DOHH2 (cell line): ENCODE measurements around the gene GRID1.

Experiments used
- CTCF ChIP-seq: fragments of 200-600 bp; sonication (generic); IDR thresholded peaks from one replicate; pipeline ENCODE4 v1.5.1; 2014; ENCODE audit warnings: antibody characterized with exemption, mild to moderate bottlenecking, low read depth, low read length; ENCODE audit not compliant: poor library complexity, severe bottlenecking
- EZH2phosphoT487 ChIP-seq: fragments of 200-600 bp; sonication (generic); IDR thresholded peaks from 2 replicates; pipeline ENCODE4 v1.6.1; 2017; ENCODE audit warnings: borderline replicate concordance, mild to moderate bottlenecking, antibody characterized with exemption, low read length, moderate library complexity, mixed read lengths

GRCh38 chr10:86104611-86105145, 261.9 kb downstream of the GRID1 start:
- TF ChIP-seq CTCF = no peak
- TF ChIP-seq EZH2phosphoT487 = no peak
